ENCODE data around the gene SIGLEC10. TPM values are rescaled to one million over a fixed set of nuclear protein-coding genes. Genes with fewer than 3 reads are reported as not detected.
A peak's percentile ranks its signal among the peaks of the same experiment; 100 is the strongest.

Gene SIGLEC10
- total and polyA plus RNA-seq, 9 of the 15 experiments (the other 6 are each of a cell fraction or from before 2014, with no cell fraction given), result 0.10 to 1.8 (median 0.82) TPM

GRCh38 chr19:51365965-51366388, 51.5 kb downstream of the SIGLEC10 start, which contains the start of gene ETFB (continued):
- TF ChIP-seq CUX1 (CRISPR knock-in tag; IDR thresholded peaks at IDR 0.05) (no peak), TAF15 (IDR thresholded peaks at IDR 0.05; ENCODE audit: low read depth, low read length) (no peak), CAMTA2 (CRISPR knock-in tag; conservative IDR thresholded peaks at IDR 0.05) (no peak), ZBTB12 (CRISPR knock-in tag; IDR thresholded peaks at IDR 0.05) (no peak), ZNF449 (CRISPR knock-in tag; IDR thresholded peaks at IDR 0.05) (no peak), RBBP5 (IDR thresholded peaks at IDR 0.05; ENCODE audit: borderline replicate concordance, insufficient read depth, low read length, poor library complexity, severe bottlenecking) (peak; percentile 55), MYC (IDR thresholded peaks at IDR 0.05; ENCODE audit: low read depth, low read length) (peak; percentile 10; the same call in 1 of the 2 replicates), MYC (CRISPR knock-in tag; IDR thresholded peaks at IDR 0.05; ENCODE audit: borderline replicate concordance, low read depth) (no peak), TAF7 (tag; IDR thresholded peaks at IDR 0.05) (peak; percentile 36; the same call in 1 of the 2 replicates), RB1 (IDR thresholded peaks at IDR 0.05; ENCODE audit: low read depth) (peak; percentile 27; the same call in 1 of the 2 replicates), SMAD1 (IDR thresholded peaks at IDR 0.05; ENCODE audit: low read depth, low read length, partially characterized antibody) (peak; percentile 31), ZFX (CRISPR knock-in tag; IDR thresholded peaks at IDR 0.05) (peak; percentile 54), TAF9B (IDR thresholded peaks at IDR 0.05; ENCODE audit: partially characterized antibody) (peak; percentile 48), POLR2A (conservative IDR thresholded peaks at IDR 0.05) (0 out of 2 replicates have a peak, but pooled peaks have one; percentile 7), XRCC4 (IDR thresholded peaks at IDR 0.05; ENCODE audit: extremely low read depth, insufficient read depth, insufficient read length) (no peak), SAP30 (IDR thresholded peaks at IDR 0.05; ENCODE audit: borderline replicate concordance, insufficient read depth, low read depth, low read length, poor library complexity, severe bottlenecking) (peak; percentile 66), TGIF2 (CRISPR knock-in tag; IDR thresholded peaks at IDR 0.05) (peak; percentile 44; the same call in 1 of the 2 replicates), UBTF (IDR thresholded peaks at IDR 0.05; ENCODE audit: borderline replicate concordance in 1 of 2, low read depth in 2 of 2, low read length in 2 of 2) (peak in 1 of 2 experiments; percentile 73; a peak in 1 of 4 replicates)

All from K562 (cell line).